HepG2 (cell line): ENCODE results near the gene PSAP. TPM values are rescaled to one million over a fixed set of nuclear protein-coding genes. Genes with fewer than 3 reads are reported as not detected.

Source experiments
- CCDC6 ChIP-seq: sonication (generic); formaldehyde crosslinking; IDR thresholded peaks from 2 replicates; pipeline ENCODE4 v1.8.1; 2022; ENCODE audit warnings: mild to moderate bottlenecking, missing genetic modification reagents, moderate library complexity
- EP300 ChIP-seq, 3 experiments: sonication (generic) in 1 of 3; formaldehyde crosslinking in 1 of 3; IDR thresholded peaks; 2 replicates each; pipeline versions ENCODE4 v1.5.1 to v1.6.1; 2011 to 2020; ENCODE audit warnings: low read depth in 2 of 3, low read length in 2 of 3, borderline replicate concordance in 1 of 3, improper control_type of control experiment in 1 of 3, mild to moderate bottlenecking in 1 of 3, missing genetic modification reagents in 1 of 3, moderate library complexity in 1 of 3
- FOXA3 ChIP-seq: IDR thresholded peaks from 2 replicates; pipeline ENCODE4 v1.6.1; 2016; ENCODE audit warnings: missing genetic modification reagents, missing compliant biosample characterization
- HNF4A ChIP-seq: sonication (generic); formaldehyde crosslinking; IDR thresholded peaks from 2 replicates; pipeline ENCODE4 v1.4.0; 2020; ENCODE audit warnings: missing genetic modification reagents
- NFYC ChIP-seq: IDR thresholded peaks from 2 replicates; pipeline ENCODE4 v1.6.1; 2016; ENCODE audit warnings: missing genetic modification reagents, missing compliant biosample characterization
- RFX1 ChIP-seq: fragments of 450-650 bp; IDR thresholded peaks from 2 replicates; pipeline ENCODE4 v1.6.1; 2017
- SATB2 ChIP-seq: sonication (generic); formaldehyde crosslinking; IDR thresholded peaks from 2 replicates; pipeline ENCODE4 v1.5.0; 2020; ENCODE audit warnings: missing genetic modification reagents
- SOX13 ChIP-seq, 3 experiments: fragments of 450-650 bp in 1 of 3; sonication (generic) in 1 of 3; formaldehyde crosslinking in 1 of 3; IDR thresholded peaks in 2 of 3; conservative IDR thresholded peaks in 1 of 3; 2 replicates each; pipeline versions ENCODE4 v1.5.0 to v1.6.1; 2016 to 2020; ENCODE audit warnings: antibody characterized with exemption in 1 of 3, mild to moderate bottlenecking in 1 of 3, missing compliant biosample characterization in 1 of 3, missing genetic modification reagents in 1 of 3, moderate library complexity in 1 of 3
- TCF7 ChIP-seq: sonication (generic); IDR thresholded peaks from 2 replicates; pipeline ENCODE4 v1.6.1; 2016; ENCODE audit warnings: antibody characterized with exemption, low read depth
- TFAP4 ChIP-seq: sonication (generic); IDR thresholded peaks from 2 replicates; pipeline ENCODE4 v1.6.1; 2016; ENCODE audit warnings: low read depth, borderline replicate concordance
- ZMYM3 ChIP-seq: sonication (generic); formaldehyde crosslinking; IDR thresholded peaks from 2 replicates; pipeline ENCODE4 v1.5.1; 2020; ENCODE audit warnings: mild to moderate bottlenecking, missing genetic modification reagents
- ZNF331 ChIP-seq: sonication (generic); formaldehyde crosslinking; IDR thresholded peaks from 2 replicates; pipeline ENCODE4 v1.4.0; 2020; ENCODE audit warnings: missing genetic modification reagents
- ZNF570 ChIP-seq: sonication (generic); formaldehyde crosslinking; IDR thresholded peaks from 2 replicates; pipeline ENCODE4 v1.4.0; 2020; ENCODE audit warnings: mild to moderate bottlenecking, missing genetic modification reagents, borderline replicate concordance
- ZNF670 ChIP-seq: sonication (generic); formaldehyde crosslinking; IDR thresholded peaks from 2 replicates; pipeline ENCODE4 v1.8.0; 2022; ENCODE audit warnings: mild to moderate bottlenecking, missing genetic modification reagents, borderline replicate concordance
- ZNF75D ChIP-seq: sonication (generic); formaldehyde crosslinking; IDR thresholded peaks from 2 replicates; pipeline ENCODE4 v1.8.1; 2023; ENCODE audit warnings: missing genetic modification reagents, mild to moderate bottlenecking, borderline replicate concordance
- ZNF766 ChIP-seq: sonication (generic); formaldehyde crosslinking; IDR thresholded peaks from 2 replicates; pipeline ENCODE4 v1.5.0; 2020; ENCODE audit warnings: missing genetic modification reagents, borderline replicate concordance
- ZSCAN12 ChIP-seq: sonication (generic); formaldehyde crosslinking; IDR thresholded peaks from 2 replicates; pipeline ENCODE4 v1.9.0; 2021; ENCODE audit warnings: mild to moderate bottlenecking, missing genetic modification reagents
- polyA plus RNA-seq, 8 experiments: library from polyadenylated mRNA; depleted of rRNA in 3 of 8; stranded (reverse) in 7 of 8; unstranded in 1 of 8; fragments of >200 nt; fragmentation: Illumina TruSeq in 4 of 8; extraction: Trizol in 4 of 8; gene quantifications; 2 replicates each; pipeline versions ENCODE4 v1.2.1 to v1.2.3, GENCODE V29; 2011 to 2016; ENCODE audit warnings: low read depth in 4 of 8, missing spikeins in 1 of 8, mixed read lengths in 1 of 8; ENCODE audit not compliant: insufficient read depth in 1 of 8
- total RNA-seq, 5 experiments: library from RNA; depleted of rRNA; stranded (reverse); fragments of >200 nt; fragmentation: Illumina TruSeq; extraction: Trizol; gene quantifications; 2 replicates each; pipeline ENCODE4 v1.2.3, GENCODE V29; 2016; ENCODE audit warnings: low read depth in 1 of 5
- TF ChIP-seq, protein P1 (sequence below): sonication (generic); formaldehyde crosslinking; IDR thresholded peaks from 2 replicates; pipeline ENCODE4 v1.4.0; 2020; ENCODE audit warnings: missing genetic modification reagents
- TF ChIP-seq, protein P2 (sequence below): sonication (generic); formaldehyde crosslinking; IDR thresholded peaks from 2 replicates; pipeline ENCODE4 v1.5.0; 2020; ENCODE audit warnings: missing genetic modification reagents
- TF ChIP-seq, protein P3 (sequence below): sonication (generic); formaldehyde crosslinking; IDR thresholded peaks from 2 replicates; pipeline ENCODE4 v1.4.0; 2020; ENCODE audit warnings: missing genetic modification reagents, borderline replicate concordance
- TF ChIP-seq, protein P4 (sequence below): sonication (generic); formaldehyde crosslinking; IDR thresholded peaks from 2 replicates; pipeline ENCODE4 v1.8.1; 2023; ENCODE audit warnings: mild to moderate bottlenecking, moderate library complexity, missing genetic modification reagents

Gene PSAP
- total and polyA plus RNA-seq, 2 of the 13 experiments (the other 11 are each of a cell fraction or from before 2014, with no cell fraction given): 323 to 643 TPM

DNA sequence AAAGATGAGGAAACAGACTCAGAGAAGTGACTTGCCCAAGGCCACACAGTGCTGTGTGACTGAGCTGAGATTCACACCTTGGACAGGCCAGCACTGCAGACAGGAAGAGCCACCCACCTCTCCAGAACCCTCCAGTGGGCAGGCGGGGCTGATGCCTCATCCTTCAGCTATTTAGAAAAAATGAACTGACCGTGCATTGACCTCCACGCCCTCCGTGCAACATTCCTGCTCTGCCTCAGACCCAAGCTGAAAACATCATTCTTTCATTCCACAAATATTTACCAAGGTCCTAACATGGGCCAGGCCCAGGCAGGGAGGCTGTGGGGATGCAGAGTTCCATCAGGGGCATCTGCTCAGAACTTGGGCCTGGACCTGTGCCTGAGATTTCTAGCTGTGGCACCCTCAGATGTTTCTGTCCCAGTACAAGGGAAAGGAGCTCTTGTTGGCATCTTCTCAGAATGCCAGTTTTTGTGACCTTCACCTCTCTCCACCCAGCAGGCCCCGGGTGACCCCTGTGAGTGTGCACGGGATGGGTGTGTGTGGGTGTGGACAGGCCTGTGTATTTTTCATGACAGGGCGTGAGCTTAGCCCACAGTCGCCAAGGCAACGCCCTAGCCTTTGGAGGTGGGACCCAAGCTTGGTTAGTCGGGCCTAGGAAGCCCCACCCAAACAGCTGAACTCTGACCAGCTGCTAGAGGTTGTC lies 84.2 kb downstream of the PSAP start (continued):
- TF ChIP-seq, protein P1, sequence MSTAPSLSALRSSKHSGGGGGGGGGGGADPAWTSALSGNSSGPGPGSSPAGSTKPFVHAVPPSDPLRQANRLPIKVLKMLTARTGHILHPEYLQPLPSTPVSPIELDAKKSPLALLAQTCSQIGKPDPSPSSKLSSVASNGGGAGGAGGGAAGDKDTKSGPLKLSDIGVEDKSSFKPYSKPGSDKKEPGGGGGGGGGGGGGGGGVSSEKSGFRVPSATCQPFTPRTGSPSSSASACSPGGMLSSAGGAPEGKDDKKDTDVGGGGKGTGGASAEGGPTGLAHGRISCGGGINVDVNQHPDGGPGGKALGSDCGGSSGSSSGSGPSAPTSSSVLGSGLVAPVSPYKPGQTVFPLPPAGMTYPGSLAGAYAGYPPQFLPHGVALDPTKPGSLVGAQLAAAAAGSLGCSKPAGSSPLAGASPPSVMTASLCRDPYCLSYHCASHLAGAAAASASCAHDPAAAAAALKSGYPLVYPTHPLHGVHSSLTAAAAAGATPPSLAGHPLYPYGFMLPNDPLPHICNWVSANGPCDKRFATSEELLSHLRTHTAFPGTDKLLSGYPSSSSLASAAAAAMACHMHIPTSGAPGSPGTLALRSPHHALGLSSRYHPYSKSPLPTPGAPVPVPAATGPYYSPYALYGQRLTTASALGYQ (CRISPR knock-in tag): 0 out of 2 replicates have a peak, but pooled peaks have one; percentile 43
- TF ChIP-seq EP300 (IDR thresholded peaks at IDR 0.05; ENCODE audit: low read depth in 2 of 2, low read length in 2 of 2) (no peak), EP300 (CRISPR knock-in tag; IDR thresholded peaks at IDR 0.05; ENCODE audit: borderline replicate concordance) (peak; percentile 55; the same call in 1 of the 2 replicates), SATB2 (no peak), FOXA3 (peak; percentile 71), TFAP4 (peak; percentile 91), SOX13 (IDR thresholded peaks at IDR 0.05) (no peak), SOX13 (CRISPR knock-in tag; conservative IDR thresholded peaks at IDR 0.05 in 1 of 2, IDR thresholded peaks at IDR 0.05 in 1 of 2) (peak in 1 of 2 experiments; percentile 63; a peak in 1 of 4 replicates), TCF7 (no peak), CCDC6 (CRISPR knock-in tag) (no peak), ZNF75D (CRISPR knock-in tag) (no peak), ZNF766 (CRISPR knock-in tag) (no peak), HNF4A (peak; percentile 24; the same call in 1 of the 2 replicates), ZNF331 (CRISPR knock-in tag) (no peak), RFX1 (peak; percentile 63; the same call in 1 of the 2 replicates), ZNF670 (CRISPR knock-in tag) (no peak), ZMYM3 (CRISPR knock-in tag) (peak; percentile 71), NFYC (CRISPR knock-in tag) (0 out of 2 replicates have a peak, but pooled peaks have one; percentile 24), ZSCAN12 (CRISPR knock-in tag) (no peak), ZNF570 (CRISPR knock-in tag) (no peak)
- TF ChIP-seq, protein P2, sequence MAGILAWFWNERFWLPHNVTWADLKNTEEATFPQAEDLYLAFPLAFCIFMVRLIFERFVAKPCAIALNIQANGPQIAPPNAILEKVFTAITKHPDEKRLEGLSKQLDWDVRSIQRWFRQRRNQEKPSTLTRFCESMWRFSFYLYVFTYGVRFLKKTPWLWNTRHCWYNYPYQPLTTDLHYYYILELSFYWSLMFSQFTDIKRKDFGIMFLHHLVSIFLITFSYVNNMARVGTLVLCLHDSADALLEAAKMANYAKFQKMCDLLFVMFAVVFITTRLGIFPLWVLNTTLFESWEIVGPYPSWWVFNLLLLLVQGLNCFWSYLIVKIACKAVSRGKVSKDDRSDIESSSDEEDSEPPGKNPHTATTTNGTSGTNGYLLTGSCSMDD (CRISPR knock-in tag): no peak
- TF ChIP-seq, protein P3, sequence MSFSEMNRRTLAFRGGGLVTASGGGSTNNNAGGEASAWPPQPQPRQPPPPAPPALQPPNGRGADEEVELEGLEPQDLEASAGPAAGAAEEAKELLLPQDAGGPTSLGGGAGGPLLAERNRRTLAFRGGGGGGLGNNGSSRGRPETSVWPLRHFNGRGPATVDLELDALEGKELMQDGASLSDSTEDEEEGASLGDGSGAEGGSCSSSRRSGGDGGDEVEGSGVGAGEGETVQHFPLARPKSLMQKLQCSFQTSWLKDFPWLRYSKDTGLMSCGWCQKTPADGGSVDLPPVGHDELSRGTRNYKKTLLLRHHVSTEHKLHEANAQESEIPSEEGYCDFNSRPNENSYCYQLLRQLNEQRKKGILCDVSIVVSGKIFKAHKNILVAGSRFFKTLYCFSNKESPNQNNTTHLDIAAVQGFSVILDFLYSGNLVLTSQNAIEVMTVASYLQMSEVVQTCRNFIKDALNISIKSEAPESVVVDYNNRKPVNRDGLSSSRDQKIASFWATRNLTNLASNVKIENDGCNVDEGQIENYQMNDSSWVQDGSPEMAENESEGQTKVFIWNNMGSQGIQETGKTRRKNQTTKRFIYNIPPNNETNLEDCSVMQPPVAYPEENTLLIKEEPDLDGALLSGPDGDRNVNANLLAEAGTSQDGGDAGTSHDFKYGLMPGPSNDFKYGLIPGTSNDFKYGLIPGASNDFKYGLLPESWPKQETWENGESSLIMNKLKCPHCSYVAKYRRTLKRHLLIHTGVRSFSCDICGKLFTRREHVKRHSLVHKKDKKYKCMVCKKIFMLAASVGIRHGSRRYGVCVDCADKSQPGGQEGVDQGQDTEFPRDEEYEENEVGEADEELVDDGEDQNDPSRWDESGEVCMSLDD (CRISPR knock-in tag): no peak
- TF ChIP-seq, protein P4, sequence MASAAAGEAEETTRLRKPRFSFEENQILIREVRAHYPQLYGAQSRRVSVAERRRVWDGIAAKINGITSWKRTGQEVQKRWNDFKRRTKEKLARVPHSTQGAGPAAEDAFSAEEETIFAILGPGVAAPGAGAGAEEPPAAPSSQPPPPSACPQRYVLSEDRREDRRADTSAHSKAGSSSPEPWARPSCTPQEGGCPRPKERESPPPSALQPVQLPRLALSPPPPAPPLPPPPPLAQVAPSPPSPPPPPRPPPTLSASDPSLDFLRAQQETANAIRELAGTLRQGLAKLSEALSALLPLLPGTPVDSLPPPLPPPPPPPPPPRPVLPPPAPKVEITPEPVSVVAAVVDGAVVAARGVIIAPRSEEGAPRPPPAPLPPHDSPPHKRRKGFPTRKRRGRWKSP: no peak
